Measurements from ENCODE around the gene CCDC134. TPM values are rescaled to one million over a fixed set of nuclear protein-coding genes. Genes with fewer than 3 reads are reported as not detected.

Gene CCDC134
- total RNA-seq, 1 donor from 2014 or later: 10.3 TPM

DNA sequence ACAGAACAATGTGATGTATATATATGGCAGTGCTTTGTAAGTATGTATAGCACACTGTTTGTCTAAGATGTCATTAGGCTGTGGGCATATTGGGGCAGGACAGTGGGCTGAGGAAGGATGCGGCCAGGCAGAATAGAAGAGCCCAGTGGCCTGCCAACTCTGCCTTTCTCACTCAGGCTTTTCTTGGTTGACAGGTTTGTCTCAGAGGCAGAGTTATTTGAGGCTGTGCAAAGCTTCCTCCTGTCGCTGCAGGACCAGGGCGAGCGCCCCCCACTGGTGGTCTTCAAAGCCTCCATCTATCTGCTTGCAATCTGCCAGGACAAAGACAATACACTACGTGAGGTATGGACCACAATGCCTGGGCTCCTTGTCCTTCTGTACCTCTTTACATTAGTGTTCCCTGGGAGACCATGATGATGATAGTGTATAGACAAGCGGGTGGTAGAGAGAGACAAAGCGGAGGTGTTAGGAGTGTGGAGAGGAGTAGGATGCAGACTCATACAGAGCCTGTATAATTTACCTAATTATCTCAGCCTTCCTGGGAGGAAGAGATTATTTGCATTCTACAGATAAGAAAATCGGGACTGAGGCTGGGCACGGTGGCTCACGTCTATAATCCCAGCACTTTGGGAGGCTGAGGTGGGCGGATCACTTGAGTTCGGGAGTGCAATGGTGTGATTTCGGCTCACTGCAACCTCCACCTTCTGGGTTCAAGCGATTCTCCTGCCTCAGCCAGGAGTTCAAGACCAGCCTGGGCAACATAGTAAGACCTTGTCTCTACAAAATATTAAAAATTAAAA is 37.3 kb upstream of the CCDC134 start:
- TF ChIP-seq, protein P1, sequence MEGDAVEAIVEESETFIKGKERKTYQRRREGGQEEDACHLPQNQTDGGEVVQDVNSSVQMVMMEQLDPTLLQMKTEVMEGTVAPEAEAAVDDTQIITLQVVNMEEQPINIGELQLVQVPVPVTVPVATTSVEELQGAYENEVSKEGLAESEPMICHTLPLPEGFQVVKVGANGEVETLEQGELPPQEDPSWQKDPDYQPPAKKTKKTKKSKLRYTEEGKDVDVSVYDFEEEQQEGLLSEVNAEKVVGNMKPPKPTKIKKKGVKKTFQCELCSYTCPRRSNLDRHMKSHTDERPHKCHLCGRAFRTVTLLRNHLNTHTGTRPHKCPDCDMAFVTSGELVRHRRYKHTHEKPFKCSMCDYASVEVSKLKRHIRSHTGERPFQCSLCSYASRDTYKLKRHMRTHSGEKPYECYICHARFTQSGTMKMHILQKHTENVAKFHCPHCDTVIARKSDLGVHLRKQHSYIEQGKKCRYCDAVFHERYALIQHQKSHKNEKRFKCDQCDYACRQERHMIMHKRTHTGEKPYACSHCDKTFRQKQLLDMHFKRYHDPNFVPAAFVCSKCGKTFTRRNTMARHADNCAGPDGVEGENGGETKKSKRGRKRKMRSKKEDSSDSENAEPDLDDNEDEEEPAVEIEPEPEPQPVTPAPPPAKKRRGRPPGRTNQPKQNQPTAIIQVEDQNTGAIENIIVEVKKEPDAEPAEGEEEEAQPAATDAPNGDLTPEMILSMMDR (IDR thresholded peaks at IDR 0.05; ENCODE audit: insufficient read depth, low read length, poor library complexity, severe bottlenecking): peak; percentile 38
- Histone ChIP-seq H3K4me3 (ENCODE audit: low read depth, low read length) (no peak overlapping the region), H3K36me3 (ENCODE audit: control insufficient read depth, insufficient read depth, low read length) (no peaks in the 10 kb centered on the region), H3K27me3 (ENCODE audit: control insufficient read depth, insufficient read depth, low read length) (no peaks in the 10 kb centered on the region)
- DNase-seq (ENCODE audit: low read depth): no peak

DNA sequence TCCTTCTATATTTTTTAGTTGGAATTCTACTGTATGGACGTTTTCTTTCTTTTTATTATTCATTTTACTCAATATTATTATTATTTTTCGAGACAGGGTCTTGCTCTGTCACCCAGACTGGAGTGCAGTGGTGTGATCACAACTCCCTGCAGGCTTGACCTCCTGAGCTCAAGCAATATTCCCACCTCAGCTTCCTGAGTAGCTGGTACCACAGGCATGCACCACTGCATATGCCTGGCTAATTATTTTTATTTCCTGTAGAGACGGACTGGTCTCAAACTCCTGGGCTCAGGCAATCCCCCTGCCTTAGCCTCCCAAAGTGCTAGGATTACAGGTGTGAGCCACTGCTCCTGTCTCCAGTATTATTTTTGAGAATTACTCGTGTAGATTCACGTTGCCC is 34.0 kb upstream of the CCDC134 start:
- Histone ChIP-seq H3K27me3 (ENCODE audit: control insufficient read depth, insufficient read depth, low read length) (no peaks in the 10 kb centered on the region), H3K4me3 (ENCODE audit: low read depth, low read length) (no peak overlapping the region), H3K36me3 (ENCODE audit: control insufficient read depth, insufficient read depth, low read length) (no peaks in the 10 kb centered on the region)
- TF ChIP-seq, protein P1 (IDR thresholded peaks at IDR 0.05; ENCODE audit: insufficient read depth, low read length, poor library complexity, severe bottlenecking): no peak
- peak; percentile 14 for DNase-seq (ENCODE audit: low read depth)

DNA sequence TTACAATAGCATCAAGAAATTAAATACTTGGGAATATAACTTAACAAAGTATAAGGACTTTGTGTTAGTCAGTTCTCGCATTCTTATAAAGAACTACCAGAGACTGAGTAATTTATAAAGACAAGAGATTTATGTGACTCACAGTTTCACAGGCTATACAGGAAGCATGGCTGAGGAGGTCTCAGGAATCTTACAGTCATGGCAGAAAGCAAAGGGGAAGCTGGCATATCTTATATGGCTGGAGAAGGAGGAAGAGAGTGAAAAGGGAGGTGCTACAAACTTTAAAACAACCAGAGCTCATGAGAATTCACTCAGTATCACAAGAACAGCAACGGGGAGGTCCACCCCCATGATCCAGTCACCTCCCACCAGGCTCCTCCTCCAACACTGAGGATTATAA is 32.0 kb upstream of the CCDC134 start:
- DNase-seq (ENCODE audit: low read depth): peak; percentile 88
- H3K36me3 ChIP-seq (ENCODE audit: control insufficient read depth, insufficient read depth, low read length): no peaks in the 10 kb centered on the region

DNA sequence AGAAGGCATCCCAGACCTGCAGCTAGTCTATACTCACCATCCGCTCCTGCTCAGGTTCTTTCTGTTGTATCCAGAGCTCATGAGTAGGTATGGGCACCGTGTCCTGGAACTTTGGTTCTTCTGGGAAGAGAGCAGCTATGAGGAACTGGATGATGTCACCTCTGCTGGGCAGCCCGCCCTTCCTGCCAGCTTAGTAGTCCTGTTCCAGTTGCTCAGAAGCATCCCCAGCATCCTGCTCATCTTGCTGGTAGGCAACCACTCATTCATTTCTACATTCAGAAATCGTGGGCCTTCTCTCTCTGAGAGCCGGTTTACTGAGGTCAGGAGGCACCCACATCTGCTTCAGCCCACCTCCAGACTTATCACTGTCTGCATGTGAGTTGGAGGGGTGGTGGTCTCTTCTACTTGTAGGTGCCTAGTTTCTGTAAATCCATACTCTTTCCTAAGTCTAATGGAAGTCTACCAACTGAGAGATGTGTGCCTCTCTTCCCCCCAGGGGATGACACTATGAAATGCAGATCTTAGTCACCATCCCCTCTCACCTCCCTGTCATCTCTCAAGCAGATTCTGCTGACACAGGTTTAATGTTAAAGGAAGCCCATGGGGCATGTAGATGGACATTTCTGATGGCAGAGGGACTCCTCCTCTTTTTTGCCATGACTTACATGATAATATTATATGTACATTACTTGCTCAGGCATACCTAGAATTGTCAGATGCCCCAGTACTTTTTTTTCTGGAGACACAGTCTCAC is 29.6 kb upstream of the CCDC134 start:
- DNase-seq (ENCODE audit: low read depth): no peak
- H3K4me3 ChIP-seq (ENCODE audit: low read depth, low read length): no peak overlapping the region
- H3K27me3 ChIP-seq (ENCODE audit: control insufficient read depth, insufficient read depth, low read length): no peaks in the 10 kb centered on the region
- TF ChIP-seq, protein P1 (IDR thresholded peaks at IDR 0.05; ENCODE audit: insufficient read depth, low read length, poor library complexity, severe bottlenecking): no peak
- H3K36me3 ChIP-seq (ENCODE audit: control insufficient read depth, insufficient read depth, low read length): no peaks in the 10 kb centered on the region

More for the DNA sequence above, 32.0 kb upstream of the CCDC134 start:
- TF ChIP-seq, protein P1 (IDR thresholded peaks at IDR 0.05; ENCODE audit: insufficient read depth, low read length, poor library complexity, severe bottlenecking): no peak
- Histone ChIP-seq H3K4me3 (ENCODE audit: low read depth, low read length) (no peak overlapping the region), H3K27me3 (ENCODE audit: control insufficient read depth, insufficient read depth, low read length) (no peaks in the 10 kb centered on the region)

DNA sequence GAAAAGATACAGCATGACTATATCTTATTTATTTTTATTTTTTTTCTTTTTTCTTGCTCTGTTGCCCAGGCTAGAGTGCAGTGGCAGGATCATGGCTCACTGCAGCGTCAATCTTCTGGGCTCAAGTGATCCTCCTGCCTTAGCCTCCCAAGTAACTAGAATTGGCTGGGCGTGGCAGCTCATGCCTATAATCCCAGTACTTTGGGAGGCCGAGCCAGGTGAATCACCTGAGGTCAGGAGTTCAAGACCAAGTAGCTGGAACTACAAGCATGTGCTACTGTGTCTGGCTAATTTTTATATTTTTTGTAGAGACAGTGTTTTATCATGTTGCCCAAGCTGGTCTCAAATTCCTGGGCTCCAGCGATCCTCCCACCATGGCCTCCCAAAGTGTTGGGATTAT is 28.3 kb upstream of the CCDC134 start:
- no peaks in the 10 kb centered on the region for H3K27me3 ChIP-seq (ENCODE audit: control insufficient read depth, insufficient read depth, low read length)
- DNase-seq (ENCODE audit: low read depth): no peak
- no peaks in the 10 kb centered on the region for H3K36me3 ChIP-seq (ENCODE audit: control insufficient read depth, insufficient read depth, low read length)
- TF ChIP-seq, protein P1 (IDR thresholded peaks at IDR 0.05; ENCODE audit: insufficient read depth, low read length, poor library complexity, severe bottlenecking): no peak
- no peak overlapping the region for H3K4me3 ChIP-seq (ENCODE audit: low read depth, low read length)

Measured in kidney epithelial cell (primary cell).